Measurements from ENCODE around the gene NCF4.

GRCh38 chr22:36874309-36874696 lies 13.5 kb downstream of the NCF4 start:
- TF ChIP-seq POLR2AphosphoS5 (IDR thresholded peaks at IDR 0.05) (no peak), CTCF (IDR thresholded peaks at IDR 0.05) (no peak)

All from breast epithelium (tissue), 3 donors.